Measurements from ENCODE around the gene GALNT18. TPM values are rescaled to one million over a fixed set of nuclear protein-coding genes. Genes with fewer than 3 reads are reported as not detected.
A peak's percentile ranks its signal among the peaks of the same experiment; 100 is the strongest.

GALNT18 gene
- total RNA-seq, 1 donor from 2014 or later: 24.4 TPM

DNA sequence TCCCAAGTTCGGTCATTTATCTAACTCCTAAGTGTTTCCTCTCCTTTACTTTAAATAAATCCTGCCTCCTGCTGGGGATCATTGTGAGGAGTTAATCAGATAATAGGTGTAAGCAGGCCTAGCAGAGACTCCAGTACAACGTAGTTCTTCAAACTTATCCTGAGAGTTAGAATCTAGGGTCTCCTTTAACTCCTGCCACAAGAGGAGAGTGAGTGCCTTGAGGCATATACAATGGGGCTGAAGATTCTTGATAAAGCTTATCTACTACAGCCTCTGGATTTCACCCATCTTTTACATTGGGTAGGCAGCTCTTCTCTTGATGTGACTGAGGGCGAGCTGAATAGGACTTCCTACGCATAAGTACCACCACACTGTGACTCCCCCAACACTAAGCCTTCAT lies 3.1 kb upstream of the GALNT18 start:
- TF ChIP-seq, protein P1, sequence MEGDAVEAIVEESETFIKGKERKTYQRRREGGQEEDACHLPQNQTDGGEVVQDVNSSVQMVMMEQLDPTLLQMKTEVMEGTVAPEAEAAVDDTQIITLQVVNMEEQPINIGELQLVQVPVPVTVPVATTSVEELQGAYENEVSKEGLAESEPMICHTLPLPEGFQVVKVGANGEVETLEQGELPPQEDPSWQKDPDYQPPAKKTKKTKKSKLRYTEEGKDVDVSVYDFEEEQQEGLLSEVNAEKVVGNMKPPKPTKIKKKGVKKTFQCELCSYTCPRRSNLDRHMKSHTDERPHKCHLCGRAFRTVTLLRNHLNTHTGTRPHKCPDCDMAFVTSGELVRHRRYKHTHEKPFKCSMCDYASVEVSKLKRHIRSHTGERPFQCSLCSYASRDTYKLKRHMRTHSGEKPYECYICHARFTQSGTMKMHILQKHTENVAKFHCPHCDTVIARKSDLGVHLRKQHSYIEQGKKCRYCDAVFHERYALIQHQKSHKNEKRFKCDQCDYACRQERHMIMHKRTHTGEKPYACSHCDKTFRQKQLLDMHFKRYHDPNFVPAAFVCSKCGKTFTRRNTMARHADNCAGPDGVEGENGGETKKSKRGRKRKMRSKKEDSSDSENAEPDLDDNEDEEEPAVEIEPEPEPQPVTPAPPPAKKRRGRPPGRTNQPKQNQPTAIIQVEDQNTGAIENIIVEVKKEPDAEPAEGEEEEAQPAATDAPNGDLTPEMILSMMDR (IDR thresholded peaks at IDR 0.05; ENCODE audit: borderline replicate concordance): no peak
- DNase-seq: no peak
- H3K4me3 ChIP-seq: no peak overlapping the region
- H3K4me1 ChIP-seq: peaks cover 35% of the 10 kb centered on the region
- no peaks in the 10 kb centered on the region for H3K9me3 ChIP-seq (replicated peaks)
- no peak overlapping the region for H3K27ac ChIP-seq (replicated peaks)
- no peaks in the 10 kb centered on the region for H3K36me3 ChIP-seq
- intact Hi-C loops (cut with micrococcal nuclease): no loop called here
- H3K27me3 ChIP-seq (ENCODE audit: low read depth): no peaks in the 10 kb centered on the region

GRCh38 chr11:11624204-11624603 lies 2.4 kb upstream of the GALNT18 start:
- H3K4me1 ChIP-seq: peaks cover 42% of the 10 kb centered on the region
- TF ChIP-seq, protein P1 (IDR thresholded peaks at IDR 0.05; ENCODE audit: borderline replicate concordance): no peak
- no peaks in the 10 kb centered on the region for H3K9me3 ChIP-seq (replicated peaks)
- H3K4me3 ChIP-seq: no peak overlapping the region
- intact Hi-C loops (cut with micrococcal nuclease): no loop called here
- DNase-seq: no peak
- no peaks in the 10 kb centered on the region for H3K36me3 ChIP-seq
- no peak overlapping the region for H3K27ac ChIP-seq (replicated peaks)
- H3K27me3 ChIP-seq (ENCODE audit: low read depth): no peaks in the 10 kb centered on the region

DNA sequence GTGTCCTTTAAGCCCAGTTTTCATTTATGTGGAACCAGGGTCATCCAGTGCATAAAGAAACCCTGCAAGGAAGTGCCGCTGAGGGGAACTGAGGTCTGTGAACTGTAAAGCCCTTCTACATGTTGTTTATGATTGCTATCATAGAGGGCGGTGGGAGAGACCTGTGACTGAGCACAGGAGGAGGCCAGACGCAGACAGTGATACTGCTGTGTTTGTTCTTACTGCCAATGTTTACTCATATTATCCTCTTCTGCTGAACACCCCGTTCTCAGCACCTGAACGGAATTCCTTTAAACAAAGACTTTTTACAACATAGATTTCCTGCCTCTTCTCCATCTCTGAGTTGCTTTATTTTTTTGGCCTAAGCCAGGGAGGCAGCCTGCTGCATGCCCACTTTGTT lies 967 bp upstream of the GALNT18 start:
- Histone ChIP-seq H3K9me3 (replicated peaks) (no peaks in the 10 kb centered on the region), H3K36me3 (no peaks in the 10 kb centered on the region), H3K27ac (replicated peaks) (peak overlapping the region; percentile 51), H3K4me1 (peaks cover 56% of the 10 kb centered on the region), H3K27me3 (ENCODE audit: low read depth) (no peaks in the 10 kb centered on the region), H3K4me3 (no peak overlapping the region)
- TF ChIP-seq, protein P1 (IDR thresholded peaks at IDR 0.05; ENCODE audit: borderline replicate concordance): no peak
- intact Hi-C loops (cut with micrococcal nuclease): no loop called here
- no peak for DNase-seq

- H3K4me3 ChIP-seq: peak overlapping the region; percentile 94
- TF ChIP-seq, protein P1 (IDR thresholded peaks at IDR 0.05; ENCODE audit: borderline replicate concordance): no peak
- peak overlapping the region; percentile 83 for H3K27ac ChIP-seq (replicated peaks)
- intact Hi-C loops (cut with micrococcal nuclease): no loop called here
- DNase-seq: peak; percentile 22
- peaks cover 61% of the 10 kb centered on the region for H3K4me1 ChIP-seq
- H3K9me3 ChIP-seq (replicated peaks): no peaks in the 10 kb centered on the region
- H3K36me3 ChIP-seq: no peaks in the 10 kb centered on the region
- H3K27me3 ChIP-seq (ENCODE audit: low read depth): no peaks in the 10 kb centered on the region
Measured at GRCh38 chr11:11622340-11622706, 518 bp upstream of the GALNT18 start.

GRCh38 chr11:11620921-11621572 lies 758 bp downstream of the GALNT18 start:
- Histone ChIP-seq H3K27me3 (ENCODE audit: low read depth) (no peaks in the 10 kb centered on the region), H3K4me3 (peak overlapping the region; percentile 94), H3K36me3 (no peaks in the 10 kb centered on the region), H3K9me3 (replicated peaks) (no peaks in the 10 kb centered on the region), H3K4me1 (peaks cover 71% of the 10 kb centered on the region), H3K27ac (replicated peaks) (peak overlapping the region; percentile 83)
- TF ChIP-seq, protein P1 (IDR thresholded peaks at IDR 0.05; ENCODE audit: borderline replicate concordance): peak; percentile 36
- intact Hi-C loops (cut with micrococcal nuclease): no loop called here
- peak; percentile 58 for DNase-seq
